PC-9 (cell line): ENCODE measurements around the gene NDST1.

Experiments
- CTCF ChIP-seq: fragments of 200-600 bp; sonication (generic); conservative IDR thresholded peaks from 2 replicates; pipeline ENCODE4 v1.6.1; 2017; ENCODE audit warnings: mixed run types, antibody characterized with exemption, mild to moderate bottlenecking, moderate library complexity
- EZH2 ChIP-seq: fragments of 200-600 bp; sonication (generic); IDR thresholded peaks from 2 replicates; pipeline ENCODE4 v1.8.0; 2017; ENCODE audit warnings: antibody characterized with exemption, low read depth

- peak; percentile 44; the same call in 1 of the 2 replicates for TF ChIP-seq CTCF
- no peak for TF ChIP-seq EZH2
Observed at GRCh38 chr5:150513375-150514309, 5.7 kb downstream of the NDST1 start.
